ENCODE data around the gene NUB1.

NUB1 gene

GRCh38 chr7:151366166-151366879 lies 24.7 kb downstream of the NUB1 start:
- intact Hi-C loops (cut with DNase I; ENCODE audit: low total_unique reads), result no loop called here

GRCh38 chr7:151366880-151367222 lies 25.2 kb downstream of the NUB1 start:
- peak overlapping the region; percentile 50 to 61 for H3K27ac ChIP-seq
- no peak overlapping the region for H3K4me3 ChIP-seq
- H3K4me1 ChIP-seq, result peaks cover 0 to 41% (median 29%) of the 10 kb centered on the region in 4 donors
- TF ChIP-seq CTCF (IDR thresholded peaks at IDR 0.05), result no peak
- DNase-seq, result no peak
- H3K9me3 ChIP-seq, result no peaks in the 10 kb centered on the region
- no peaks in the 10 kb centered on the region for H3K27me3 ChIP-seq
- H3K36me3 ChIP-seq, result peaks cover 12 to 41% (median 26%) of the 10 kb centered on the region in 3 donors
- intact Hi-C loops (cut with DNase I; ENCODE audit: low total_unique reads), result no loop called here

More at GRCh38 chr7:151366166-151366879, 24.7 kb downstream of the NUB1 start:
- Histone ChIP-seq H3K27me3 (no peaks in the 10 kb centered on the region), H3K9me3 (no peaks in the 10 kb centered on the region), H3K4me3 (no peak overlapping the region), H3K36me3 (peaks cover 13 to 41% (median 25%) of the 10 kb centered on the region in 3 donors), H3K27ac (peak overlapping the region; percentile 50 to 61), H3K4me1 (peaks cover 0 to 41% (median 29%) of the 10 kb centered on the region in 4 donors)
- TF ChIP-seq CTCF (IDR thresholded peaks at IDR 0.05), result no peak
- DNase-seq, result no peak

- TF ChIP-seq CTCF (IDR thresholded peaks at IDR 0.05), result no peak
- intact Hi-C loops (cut with DNase I; ENCODE audit: low total_unique reads), result no loop called here
Observed at GRCh38 chr7:151367284-151367683, 25.7 kb downstream of the NUB1 start.

GRCh38 chr7:151368136-151368571 lies 26.5 kb downstream of the NUB1 start:
- H3K9me3 ChIP-seq, result no peaks in the 10 kb centered on the region
- H3K36me3 ChIP-seq, result peaks cover 9 to 37% (median 29%) of the 10 kb centered on the region in 3 donors
- TF ChIP-seq CTCF (IDR thresholded peaks at IDR 0.05), result peak; percentile 96 to 98
- peaks cover 0 to 41% (median 29%) of the 10 kb centered on the region in 4 donors for H3K4me1 ChIP-seq
- H3K27ac ChIP-seq, result no peak overlapping the region
- H3K27me3 ChIP-seq, result no peaks in the 10 kb centered on the region
- H3K4me3 ChIP-seq, result no peak overlapping the region
- intact Hi-C loops (cut with DNase I; ENCODE audit: low total_unique reads), result loop anchor here (2.0 kb wide), 1 partner anchor 79 kb away; no protein-coding TSS in a partner anchor
- peak; percentile 78 to 88 for DNase-seq

More at GRCh38 chr7:151367284-151367683, 25.7 kb downstream of the NUB1 start:
- H3K27me3 ChIP-seq, result no peaks in the 10 kb centered on the region
- H3K9me3 ChIP-seq, result no peaks in the 10 kb centered on the region
- H3K4me3 ChIP-seq, result no peak overlapping the region
- H3K27ac ChIP-seq, result peak overlapping the region in 1 of 2 donors; percentile 61
- no peak for DNase-seq
- H3K4me1 ChIP-seq, result peaks cover 0 to 41% (median 29%) of the 10 kb centered on the region in 4 donors
- H3K36me3 ChIP-seq, result peaks cover 8 to 38% (median 24%) of the 10 kb centered on the region in 3 donors

- peaks cover 30 to 62% (median 60%) of the 10 kb centered on the region in 3 donors for H3K36me3 ChIP-seq
- no peaks in the 10 kb centered on the region for H3K9me3 ChIP-seq
- no peaks in the 10 kb centered on the region for H3K27me3 ChIP-seq
- no peak for TF ChIP-seq CTCF (IDR thresholded peaks at IDR 0.05)
- intact Hi-C loops (cut with DNase I; ENCODE audit: low total_unique reads), result loop anchor here (5.0 to 10.0 kb wide), 2 partner anchors 41 to 394 kb away; partner anchors contain the start of gene WDR86
- H3K27ac ChIP-seq, result no peak overlapping the region
- no peak for DNase-seq
- H3K4me1 ChIP-seq, result peaks cover 0 to 31% (median 19%) of the 10 kb centered on the region in 4 donors
- no peak overlapping the region for H3K4me3 ChIP-seq
Observed at GRCh38 chr7:151371266-151371665, 29.7 kb downstream of the NUB1 start.

Data from tibial artery (tissue), 4 donors.